ENCODE data around the gene SPRN. TPM values are rescaled to one million over a fixed set of nuclear protein-coding genes. Genes with fewer than 3 reads are reported as not detected.

SPRN gene
- total RNA-seq, 1 donor from 2014 or later, result 0.28 TPM

DNA sequence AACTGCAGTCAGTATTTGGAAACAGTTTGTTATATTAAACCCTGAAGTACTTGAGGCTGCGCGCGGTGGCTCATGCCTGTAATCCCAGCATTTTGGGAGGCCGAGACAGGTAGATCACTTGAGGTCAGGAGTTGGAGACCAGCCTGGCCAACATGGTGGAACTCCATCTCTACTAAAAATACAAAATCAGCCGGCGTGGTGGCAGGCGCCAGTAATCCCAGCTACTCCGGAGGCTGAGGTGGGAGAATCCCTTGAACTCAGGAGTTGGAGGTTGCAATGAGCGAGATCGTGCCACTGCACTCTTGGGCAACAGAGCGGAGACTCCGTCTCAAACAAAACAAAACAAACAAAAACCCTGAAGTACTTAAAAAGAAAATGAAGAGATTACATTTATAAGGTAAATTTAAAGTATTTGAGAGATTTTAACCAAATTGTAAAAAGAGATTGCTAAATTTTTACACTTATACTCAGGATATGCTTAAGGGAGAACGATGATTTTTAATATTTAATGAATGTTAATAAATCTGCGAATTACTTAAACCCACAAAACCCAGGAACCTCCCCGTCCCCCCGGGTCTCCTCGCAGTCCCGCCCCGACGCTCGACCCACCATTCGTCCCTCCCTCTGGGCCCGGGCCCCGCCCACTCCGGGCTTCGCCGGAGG is 30.9 kb downstream of the SPRN start:
- DNase-seq (ENCODE audit: low spot score), result peak; percentile 97
- TF ChIP-seq, protein P1, sequence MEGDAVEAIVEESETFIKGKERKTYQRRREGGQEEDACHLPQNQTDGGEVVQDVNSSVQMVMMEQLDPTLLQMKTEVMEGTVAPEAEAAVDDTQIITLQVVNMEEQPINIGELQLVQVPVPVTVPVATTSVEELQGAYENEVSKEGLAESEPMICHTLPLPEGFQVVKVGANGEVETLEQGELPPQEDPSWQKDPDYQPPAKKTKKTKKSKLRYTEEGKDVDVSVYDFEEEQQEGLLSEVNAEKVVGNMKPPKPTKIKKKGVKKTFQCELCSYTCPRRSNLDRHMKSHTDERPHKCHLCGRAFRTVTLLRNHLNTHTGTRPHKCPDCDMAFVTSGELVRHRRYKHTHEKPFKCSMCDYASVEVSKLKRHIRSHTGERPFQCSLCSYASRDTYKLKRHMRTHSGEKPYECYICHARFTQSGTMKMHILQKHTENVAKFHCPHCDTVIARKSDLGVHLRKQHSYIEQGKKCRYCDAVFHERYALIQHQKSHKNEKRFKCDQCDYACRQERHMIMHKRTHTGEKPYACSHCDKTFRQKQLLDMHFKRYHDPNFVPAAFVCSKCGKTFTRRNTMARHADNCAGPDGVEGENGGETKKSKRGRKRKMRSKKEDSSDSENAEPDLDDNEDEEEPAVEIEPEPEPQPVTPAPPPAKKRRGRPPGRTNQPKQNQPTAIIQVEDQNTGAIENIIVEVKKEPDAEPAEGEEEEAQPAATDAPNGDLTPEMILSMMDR (IDR thresholded peaks at IDR 0.05; ENCODE audit: unreplicated experiment), result no peak
- Mint-ChIP-seq H3K36me3 (ENCODE audit: low read depth, unreplicated experiment) (peaks cover 17% of the 10 kb centered on the region), H3K9me3 (ENCODE audit: unreplicated experiment) (no peaks in the 10 kb centered on the region), H3K27ac (ENCODE audit: unreplicated experiment) (peak overlapping the region; percentile 30), H3K4me3 (ENCODE audit: unreplicated experiment) (peak overlapping the region; percentile 86), H3K4me1 (ENCODE audit: unreplicated experiment) (peaks cover 24% of the 10 kb centered on the region), H3K27me3 (ENCODE audit: unreplicated experiment) (peaks cover 12% of the 10 kb centered on the region)

DNA sequence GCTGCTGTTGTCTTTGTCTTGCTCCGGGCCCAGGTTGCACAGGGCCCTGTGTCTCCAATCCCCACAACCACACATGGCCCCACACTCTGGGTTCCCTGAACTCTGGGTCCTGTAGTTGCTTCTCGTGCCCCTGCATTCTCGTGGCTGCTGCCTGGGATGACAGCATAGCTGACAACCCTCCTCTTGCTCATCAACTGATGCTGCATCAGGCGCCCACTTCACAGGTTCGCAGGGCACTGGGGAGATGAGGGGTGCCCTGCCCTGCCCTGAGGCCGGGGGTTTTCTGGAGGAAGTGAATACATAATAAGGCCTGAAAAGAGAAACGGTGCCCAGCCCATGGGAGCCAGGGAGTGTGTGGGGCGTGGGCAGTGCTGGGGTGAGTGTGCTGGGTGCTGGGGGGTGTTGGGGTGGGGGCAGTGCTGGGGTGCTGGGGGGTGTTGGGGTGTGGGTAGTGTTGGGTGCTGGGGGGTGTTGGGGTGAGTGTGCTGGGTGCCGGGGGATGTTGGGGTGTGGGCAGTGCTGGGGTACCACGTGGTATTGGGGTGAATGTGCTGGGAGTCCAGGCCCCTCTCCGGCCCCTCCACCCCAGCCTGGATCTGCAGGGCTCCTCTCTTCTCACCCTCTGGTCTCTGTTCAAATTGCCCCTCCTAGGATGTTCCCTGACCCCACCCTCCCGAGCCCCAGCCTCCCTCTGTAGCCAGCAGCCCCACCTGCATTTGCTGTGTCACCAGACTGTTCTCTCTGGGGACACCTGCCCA is 32.5 kb downstream of the SPRN start:
- Mint-ChIP-seq H3K4me1 (ENCODE audit: unreplicated experiment) (peaks cover 27% of the 10 kb centered on the region), H3K4me3 (ENCODE audit: unreplicated experiment) (no peak overlapping the region), H3K9me3 (ENCODE audit: unreplicated experiment) (no peaks in the 10 kb centered on the region), H3K27ac (ENCODE audit: unreplicated experiment) (no peak overlapping the region), H3K36me3 (ENCODE audit: low read depth, unreplicated experiment) (peaks cover 4% of the 10 kb centered on the region), H3K27me3 (ENCODE audit: unreplicated experiment) (peaks cover 12% of the 10 kb centered on the region)
- TF ChIP-seq, protein P1 (IDR thresholded peaks at IDR 0.05; ENCODE audit: unreplicated experiment), result no peak
- DNase-seq (ENCODE audit: low spot score), result no peak

GRCh38 chr10:133391249-133391635 is 33.2 kb downstream of the SPRN start:
- no peak for DNase-seq (ENCODE audit: low spot score)
- peaks cover 27% of the 10 kb centered on the region for H3K4me1 Mint-ChIP-seq (ENCODE audit: unreplicated experiment)
- H3K4me3 Mint-ChIP-seq (ENCODE audit: unreplicated experiment), result no peak overlapping the region
- H3K27me3 Mint-ChIP-seq (ENCODE audit: unreplicated experiment), result peaks cover 12% of the 10 kb centered on the region
- H3K27ac Mint-ChIP-seq (ENCODE audit: unreplicated experiment), result peak overlapping the region; percentile 11
- H3K36me3 Mint-ChIP-seq (ENCODE audit: low read depth, unreplicated experiment), result peaks cover 6% of the 10 kb centered on the region
- TF ChIP-seq, protein P1 (IDR thresholded peaks at IDR 0.05; ENCODE audit: unreplicated experiment), result no peak
- H3K9me3 Mint-ChIP-seq (ENCODE audit: unreplicated experiment), result no peaks in the 10 kb centered on the region

DNA sequence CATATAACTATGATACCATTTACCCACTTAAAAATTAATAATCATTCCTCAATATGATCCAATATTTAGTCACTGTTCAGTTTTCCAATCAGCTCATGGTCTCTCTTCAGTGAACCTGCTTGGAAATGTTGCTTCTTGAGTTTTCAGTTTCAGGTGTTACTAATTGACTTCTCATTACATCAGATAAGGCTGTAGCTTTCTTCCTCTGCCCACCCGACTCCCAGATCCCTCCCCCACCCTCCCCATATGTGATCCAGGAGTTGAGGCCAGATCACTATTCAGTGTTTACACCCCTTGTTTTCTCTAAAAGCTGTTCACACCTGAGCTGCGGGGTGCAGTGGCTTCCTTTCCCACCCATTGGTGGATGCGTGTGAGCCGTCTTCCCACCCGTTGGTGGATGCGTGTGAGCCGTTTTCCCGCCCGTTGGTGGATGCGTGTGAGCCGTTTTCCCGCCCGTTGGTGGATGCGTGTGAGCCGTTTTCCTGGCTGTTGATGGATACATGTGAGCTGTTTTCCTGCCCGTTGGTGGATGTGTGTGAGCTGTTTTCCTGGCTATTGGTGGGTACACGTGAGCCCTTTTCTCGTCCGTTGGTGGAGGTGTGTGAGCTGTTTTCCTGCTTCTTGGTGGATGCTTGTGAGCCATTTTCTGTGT is 33.7 kb downstream of the SPRN start:
- peaks cover 7% of the 10 kb centered on the region for H3K36me3 Mint-ChIP-seq (ENCODE audit: low read depth, unreplicated experiment)
- H3K27ac Mint-ChIP-seq (ENCODE audit: unreplicated experiment), result peak overlapping the region; percentile 11
- H3K4me3 Mint-ChIP-seq (ENCODE audit: unreplicated experiment), result no peak overlapping the region
- peaks cover 12% of the 10 kb centered on the region for H3K27me3 Mint-ChIP-seq (ENCODE audit: unreplicated experiment)
- no peak for DNase-seq (ENCODE audit: low spot score)
- no peaks in the 10 kb centered on the region for H3K9me3 Mint-ChIP-seq (ENCODE audit: unreplicated experiment)
- TF ChIP-seq, protein P1 (IDR thresholded peaks at IDR 0.05; ENCODE audit: unreplicated experiment), result no peak
- peaks cover 27% of the 10 kb centered on the region for H3K4me1 Mint-ChIP-seq (ENCODE audit: unreplicated experiment)

Measured in endothelial cell (in vitro differentiated cells).